ENCODE data around the gene TMPRSS6.

GRCh38 chr22:37021710-37022482 is 87.6 kb downstream of the TMPRSS6 start:
- TF ChIP-seq CTCF (IDR thresholded peaks at IDR 0.05) = peak in 2 of 3 experiments; percentile 42 to 44
- TF ChIP-seq POLR2A (IDR thresholded peaks at IDR 0.05) = no peak
- TF ChIP-seq POLR2AphosphoS5 (IDR thresholded peaks at IDR 0.05; ENCODE audit: insufficient read depth in 1 of 2, low read depth in 1 of 2) = no peak
